ENCODE results near the gene PGLYRP1.

GRCh38 chr19:46060012-46060411, 37.2 kb upstream of the PGLYRP1 start:
- TF ChIP-seq GMEB1 (CRISPR knock-in tag; IDR thresholded peaks at IDR 0.05; ENCODE audit: borderline replicate concordance) (no peak), ZZZ3 (CRISPR knock-in tag; IDR thresholded peaks at IDR 0.05; ENCODE audit: borderline replicate concordance) (no peak), HNF1B (CRISPR knock-in tag; IDR thresholded peaks at IDR 0.05) (no peak), HCFC1 (IDR thresholded peaks at IDR 0.05; ENCODE audit: low read depth, low read length) (no peak), ZEB1 (IDR thresholded peaks at IDR 0.05; ENCODE audit: insufficient replicate concordance, low read depth) (no peak), MBD4 (IDR thresholded peaks at IDR 0.05; ENCODE audit: borderline replicate concordance, low read length) (no peak), PHF20 (CRISPR knock-in tag; IDR thresholded peaks at IDR 0.05) (no peak), CTCF (CRISPR knock-in tag; IDR thresholded peaks at IDR 0.05) (no peak), ZNF281 (CRISPR knock-in tag; IDR thresholded peaks at IDR 0.05; ENCODE audit: borderline replicate concordance) (no peak), GZF1 (CRISPR knock-in tag; IDR thresholded peaks at IDR 0.05) (no peak), RNF219 (CRISPR knock-in tag; IDR thresholded peaks at IDR 0.05) (no peak), TGIF2 (CRISPR knock-in tag; IDR thresholded peaks at IDR 0.05) (no peak), CBFB (CRISPR knock-in tag; IDR thresholded peaks at IDR 0.05) (no peak), ZNF138 (CRISPR knock-in tag; IDR thresholded peaks at IDR 0.05; ENCODE audit: low read depth) (no peak)

Data from HepG2 (cell line).